Ishikawa (cell line): ENCODE measurements around the gene GPBAR1.

Experiments
- CEBPB ChIP-seq: IDR thresholded peaks from 2 replicates; pipeline ENCODE4 v1.6.1; 2012
- CREB1 ChIP-seq: IDR thresholded peaks from 2 replicates; pipeline ENCODE4 v1.6.1; 2012; ENCODE audit warnings: low read depth
- EGR1 ChIP-seq: IDR thresholded peaks from 2 replicates; pipeline ENCODE4 v1.6.1; 2012
- EP300 ChIP-seq: IDR thresholded peaks from 2 replicates; pipeline ENCODE4 v1.6.1; 2012; ENCODE audit warnings: borderline replicate concordance
- FOXM1 ChIP-seq: IDR thresholded peaks from 2 replicates; pipeline ENCODE4 v1.6.1; 2012; ENCODE audit warnings: low read depth, borderline replicate concordance
- NFIC ChIP-seq: IDR thresholded peaks from 2 replicates; pipeline ENCODE4 v1.6.1; 2012
- RAD21 ChIP-seq: IDR thresholded peaks from 2 replicates; pipeline ENCODE4 v1.6.1; 2012; ENCODE audit warnings: low read depth
- TAF1 ChIP-seq: IDR thresholded peaks from 2 replicates; pipeline ENCODE4 v1.6.1; 2012; ENCODE audit warnings: low read depth, mild to moderate bottlenecking
- TCF12 ChIP-seq: IDR thresholded peaks from 2 replicates; pipeline ENCODE4 v1.6.1; 2012; ENCODE audit warnings: low read depth
- TEAD4 ChIP-seq: IDR thresholded peaks from 2 replicates; pipeline ENCODE4 v1.6.1; 2012
- YY1 ChIP-seq: IDR thresholded peaks from 2 replicates; pipeline ENCODE4 v1.6.1; 2012; ENCODE audit warnings: low read depth
- ZBTB7A ChIP-seq: IDR thresholded peaks from 2 replicates; pipeline ENCODE4 v1.6.1; 2012; ENCODE audit warnings: low read depth
- TF ChIP-seq, protein P1 (sequence below): IDR thresholded peaks from 2 replicates; pipeline ENCODE4 v1.6.1; 2012; ENCODE audit warnings: low read depth, mild to moderate bottlenecking

DNA sequence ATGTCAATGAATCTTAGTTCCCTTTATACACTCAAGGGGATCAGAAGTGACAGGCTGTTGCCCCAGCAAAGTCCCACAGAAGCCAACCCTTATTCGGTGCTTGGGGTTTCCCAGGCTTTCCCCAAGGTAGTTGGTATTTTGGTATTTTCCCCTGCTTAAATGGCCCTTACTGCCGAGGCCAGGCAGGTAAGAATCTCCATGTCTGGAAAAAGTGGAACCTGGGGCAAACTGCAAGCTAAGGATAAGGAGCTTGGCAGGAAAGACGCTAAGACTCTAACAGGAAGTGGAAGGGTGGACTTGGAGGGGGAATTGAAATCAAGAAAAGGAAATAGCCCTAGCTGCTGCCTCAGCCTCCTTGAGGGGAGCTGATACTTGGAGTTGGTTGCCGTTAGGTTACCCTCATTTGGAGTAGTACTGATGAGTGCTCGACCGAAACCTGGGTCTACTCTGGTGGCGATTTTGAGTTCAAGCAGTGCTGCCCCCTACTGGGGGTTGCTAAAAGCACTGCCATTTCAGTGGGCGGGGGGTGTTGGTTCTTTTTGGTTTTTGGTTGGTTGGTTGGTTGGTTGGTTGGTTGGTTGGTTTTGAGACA is 3.3 kb upstream of the GPBAR1 start:
- TF ChIP-seq YY1 (no peak), CEBPB (no peak), EGR1 (no peak), TAF1 (no peak), TEAD4 (no peak), EP300 (no peak), NFIC (no peak), TCF12 (no peak), FOXM1 (no peak), CREB1 (no peak), ZBTB7A (no peak), RAD21 (peak; percentile 41)
- TF ChIP-seq, protein P1, sequence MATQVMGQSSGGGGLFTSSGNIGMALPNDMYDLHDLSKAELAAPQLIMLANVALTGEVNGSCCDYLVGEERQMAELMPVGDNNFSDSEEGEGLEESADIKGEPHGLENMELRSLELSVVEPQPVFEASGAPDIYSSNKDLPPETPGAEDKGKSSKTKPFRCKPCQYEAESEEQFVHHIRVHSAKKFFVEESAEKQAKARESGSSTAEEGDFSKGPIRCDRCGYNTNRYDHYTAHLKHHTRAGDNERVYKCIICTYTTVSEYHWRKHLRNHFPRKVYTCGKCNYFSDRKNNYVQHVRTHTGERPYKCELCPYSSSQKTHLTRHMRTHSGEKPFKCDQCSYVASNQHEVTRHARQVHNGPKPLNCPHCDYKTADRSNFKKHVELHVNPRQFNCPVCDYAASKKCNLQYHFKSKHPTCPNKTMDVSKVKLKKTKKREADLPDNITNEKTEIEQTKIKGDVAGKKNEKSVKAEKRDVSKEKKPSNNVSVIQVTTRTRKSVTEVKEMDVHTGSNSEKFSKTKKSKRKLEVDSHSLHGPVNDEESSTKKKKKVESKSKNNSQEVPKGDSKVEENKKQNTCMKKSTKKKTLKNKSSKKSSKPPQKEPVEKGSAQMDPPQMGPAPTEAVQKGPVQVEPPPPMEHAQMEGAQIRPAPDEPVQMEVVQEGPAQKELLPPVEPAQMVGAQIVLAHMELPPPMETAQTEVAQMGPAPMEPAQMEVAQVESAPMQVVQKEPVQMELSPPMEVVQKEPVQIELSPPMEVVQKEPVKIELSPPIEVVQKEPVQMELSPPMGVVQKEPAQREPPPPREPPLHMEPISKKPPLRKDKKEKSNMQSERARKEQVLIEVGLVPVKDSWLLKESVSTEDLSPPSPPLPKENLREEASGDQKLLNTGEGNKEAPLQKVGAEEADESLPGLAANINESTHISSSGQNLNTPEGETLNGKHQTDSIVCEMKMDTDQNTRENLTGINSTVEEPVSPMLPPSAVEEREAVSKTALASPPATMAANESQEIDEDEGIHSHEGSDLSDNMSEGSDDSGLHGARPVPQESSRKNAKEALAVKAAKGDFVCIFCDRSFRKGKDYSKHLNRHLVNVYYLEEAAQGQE, result no peak
